Measurements from ENCODE around the gene WDFY4. TPM values are rescaled to one million over a fixed set of nuclear protein-coding genes. Genes with fewer than 3 reads are reported as not detected.

WDFY4 gene
- total and polyA plus RNA-seq, 4 donors, result 0.57 to 7.1 (median 2.0) TPM

DNA sequence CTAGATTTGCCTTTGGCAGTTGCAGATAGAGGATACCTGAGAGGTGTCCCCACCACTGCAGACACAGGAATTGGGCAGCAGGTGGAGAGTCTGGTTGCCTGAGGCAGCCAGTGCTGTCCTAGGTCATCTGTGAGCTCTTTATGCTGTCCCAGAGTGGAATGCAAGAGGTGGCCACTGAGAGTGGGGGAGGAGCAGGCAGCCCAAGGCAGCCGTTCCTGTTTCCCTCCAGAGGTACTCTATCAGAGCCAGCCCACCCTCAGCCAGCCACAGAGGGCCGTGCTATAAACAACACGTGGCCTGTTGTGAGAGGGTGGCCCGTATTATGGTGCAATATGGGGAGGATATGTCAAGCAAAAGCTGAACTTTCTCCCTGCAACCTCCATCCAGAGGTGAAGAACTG is 246.5 kb downstream of the WDFY4 start:
- DNase-seq (ENCODE audit: low spot score), result peak; percentile 32
- H3K27ac ChIP-seq (ENCODE audit: low read depth in 1 of 2, low read length in 2 of 2), result no peak overlapping the region
- H3K9ac ChIP-seq (ENCODE audit: low read depth in 1 of 2, low read length in 2 of 2), result no peak overlapping the region
- TF ChIP-seq RAD21 (IDR thresholded peaks at IDR 0.05) (no peak), YY1 (IDR thresholded peaks at IDR 0.05) (no peak), HNF4A (conservative IDR thresholded peaks at IDR 0.05) (no peak), FOXA2 (IDR thresholded peaks at IDR 0.05) (no peak), CTCF (IDR thresholded peaks at IDR 0.05; ENCODE audit: low read depth, low read length, missing input control) (no peak), HNF4G (IDR thresholded peaks at IDR 0.05) (no peak), RXRA (IDR thresholded peaks at IDR 0.05) (no peak), NR2F2 (IDR thresholded peaks at IDR 0.05) (no peak)
- TF ChIP-seq, protein P1, sequence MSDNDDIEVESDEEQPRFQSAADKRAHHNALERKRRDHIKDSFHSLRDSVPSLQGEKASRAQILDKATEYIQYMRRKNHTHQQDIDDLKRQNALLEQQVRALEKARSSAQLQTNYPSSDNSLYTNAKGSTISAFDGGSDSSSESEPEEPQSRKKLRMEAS (IDR thresholded peaks at IDR 0.05), result no peak
- TF ChIP-seq, protein P2, sequence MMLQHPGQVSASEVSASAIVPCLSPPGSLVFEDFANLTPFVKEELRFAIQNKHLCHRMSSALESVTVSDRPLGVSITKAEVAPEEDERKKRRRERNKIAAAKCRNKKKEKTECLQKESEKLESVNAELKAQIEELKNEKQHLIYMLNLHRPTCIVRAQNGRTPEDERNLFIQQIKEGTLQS (IDR thresholded peaks at IDR 0.05), result no peak
- no peaks in the 10 kb centered on the region for H3K36me3 ChIP-seq (ENCODE audit: control insufficient read depth in 4 of 4, insufficient read depth in 3 of 4, low read depth in 1 of 4, low read length in 3 of 4)
- no peak overlapping the region for H3K4me3 ChIP-seq (ENCODE audit: low read depth in 1 of 3, low read length in 3 of 3)
- 47% methylated on average over 4 of the region's 4 CpGs for WGBS
- no peaks in the 10 kb centered on the region for H3K4me1 ChIP-seq (ENCODE audit: control insufficient read depth in 4 of 4, insufficient read depth in 4 of 4, low read length in 3 of 4)
- no peaks in the 10 kb centered on the region for H3K27me3 ChIP-seq (ENCODE audit: control insufficient read depth in 4 of 4, insufficient read depth in 4 of 4, low read length in 3 of 4)
- no peaks in the 10 kb centered on the region for H3K9me3 ChIP-seq (ENCODE audit: control insufficient read depth in 4 of 4, low read length in 3 of 4)

DNA sequence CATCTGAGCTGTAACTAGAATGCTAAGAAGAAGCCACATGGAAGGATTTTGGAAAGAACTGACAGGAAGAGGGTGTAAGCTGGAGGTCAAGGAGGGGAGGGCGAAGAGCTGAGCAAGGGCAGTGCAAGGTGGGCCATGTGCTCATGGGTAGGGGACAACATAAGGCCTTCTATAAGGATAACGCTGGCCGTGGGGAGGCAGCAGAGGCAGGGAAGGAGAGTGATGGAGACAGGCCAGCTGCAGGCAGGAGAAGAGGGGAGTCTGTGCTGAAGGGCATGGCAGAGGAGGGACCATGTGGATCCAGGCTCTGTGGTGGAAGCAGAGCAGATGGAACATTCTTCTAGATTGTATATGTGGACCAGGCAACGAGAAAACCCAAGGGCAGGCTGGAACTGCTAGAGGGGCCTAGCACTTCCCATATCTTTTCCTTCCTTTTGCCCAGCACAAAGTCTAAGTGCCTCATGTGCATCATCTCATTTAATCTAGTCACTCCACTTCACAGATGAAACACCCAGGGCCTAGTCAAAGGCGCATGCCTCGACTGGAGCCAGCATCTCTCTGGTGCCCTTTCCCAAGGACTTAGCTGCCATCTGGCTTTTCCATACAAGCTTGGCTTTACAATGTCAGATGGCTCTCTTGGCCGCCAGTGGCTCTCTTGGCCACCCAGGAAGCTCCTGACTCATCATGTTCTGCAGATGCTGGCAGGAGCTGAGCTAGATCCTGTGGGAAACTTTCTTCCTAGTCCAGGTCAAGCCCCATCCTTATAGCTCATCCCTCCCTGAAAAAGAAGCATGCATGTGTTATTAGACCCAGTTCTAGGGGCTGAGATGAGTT is 248.4 kb downstream of the WDFY4 start:
- H3K27ac ChIP-seq (ENCODE audit: low read depth in 1 of 2, low read length in 2 of 2), result no peak overlapping the region
- H3K27me3 ChIP-seq (ENCODE audit: control insufficient read depth in 4 of 4, insufficient read depth in 4 of 4, low read length in 3 of 4), result no peaks in the 10 kb centered on the region
- no peak overlapping the region for H3K4me3 ChIP-seq (ENCODE audit: low read depth in 1 of 3, low read length in 3 of 3)
- H3K36me3 ChIP-seq (ENCODE audit: control insufficient read depth in 4 of 4, insufficient read depth in 3 of 4, low read depth in 1 of 4, low read length in 3 of 4), result no peaks in the 10 kb centered on the region
- TF ChIP-seq REST (IDR thresholded peaks at IDR 0.05) (no peak), NR2F2 (IDR thresholded peaks at IDR 0.05) (no peak), JUND (IDR thresholded peaks at IDR 0.05) (no peak), EGR1 (IDR thresholded peaks at IDR 0.05; ENCODE audit: low read depth in 2 of 2) (no peak), TAF1 (conservative IDR thresholded peaks at IDR 0.05) (no peak), CTCF (IDR thresholded peaks at IDR 0.05; ENCODE audit: low read depth, low read length, missing input control) (no peak), HNF4A (conservative IDR thresholded peaks at IDR 0.05) (no peak), FOXA1 (IDR thresholded peaks at IDR 0.05) (no peak), YY1 (IDR thresholded peaks at IDR 0.05) (no peak), SP1 (IDR thresholded peaks at IDR 0.05) (no peak), RAD21 (IDR thresholded peaks at IDR 0.05) (no peak)
- TF ChIP-seq, protein P1 (IDR thresholded peaks at IDR 0.05), result no peak
- no peaks in the 10 kb centered on the region for H3K9me3 ChIP-seq (ENCODE audit: control insufficient read depth in 4 of 4, low read length in 3 of 4)
- H3K4me1 ChIP-seq (ENCODE audit: control insufficient read depth in 4 of 4, insufficient read depth in 4 of 4, low read length in 3 of 4), result no peaks in the 10 kb centered on the region
- DNase-seq (ENCODE audit: low spot score), result peak; percentile 28
- H3K9ac ChIP-seq (ENCODE audit: low read depth in 1 of 2, low read length in 2 of 2), result no peak overlapping the region
- WGBS, result 90% methylated on average over 7 of the region's 7 CpGs

All from liver (tissue), 9 donors.